Activated CD8-positive, alpha-beta memory T cell treated with anti-CD3 and anti-CD28 coated beads, Interleukin-2, amount 50 U/mL, for 24 hours (primary cell): ENCODE data around the gene PRKX.
"Not testable (repeated sequence)": the region's sequence is repeated elsewhere in the genome, so short reads cannot be mapped to it uniquely, and the experiment has no call there.

Source experiments
- DNase-seq: peaks from one replicate; pipeline ENCODE4 v3.0.0-alpha.2; 2020; ENCODE audit errors: extremely low read depth

PRKX gene

GRCh38 chrX:3653111-3653510 is 60.3 kb downstream of the PRKX start:
- no peak for DNase-seq

- DNase-seq = no peak
These were observed 62.2 kb downstream of the PRKX start for GRCh38 chrX:3651277-3651676.

DNA sequence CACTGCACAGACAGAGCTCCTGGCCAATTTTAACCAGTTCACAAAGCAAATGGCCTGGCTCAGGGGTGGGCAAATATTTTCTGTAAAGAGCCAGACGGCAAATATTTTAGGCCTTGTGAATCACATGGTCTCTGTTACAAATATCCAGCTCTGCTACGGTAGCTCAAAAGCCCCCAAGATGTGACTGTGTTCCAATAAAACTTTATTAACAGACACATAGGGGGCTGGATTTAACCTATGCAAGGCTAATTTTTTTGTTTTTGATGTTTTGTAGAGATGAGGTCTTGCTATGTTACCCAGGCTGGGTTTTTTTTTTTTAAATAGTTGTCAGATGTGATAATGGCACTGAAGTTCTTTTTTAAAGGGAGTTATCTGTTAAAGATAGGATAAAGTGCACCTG is 65.4 kb downstream of the PRKX start:
- DNase-seq = no peak

DNA sequence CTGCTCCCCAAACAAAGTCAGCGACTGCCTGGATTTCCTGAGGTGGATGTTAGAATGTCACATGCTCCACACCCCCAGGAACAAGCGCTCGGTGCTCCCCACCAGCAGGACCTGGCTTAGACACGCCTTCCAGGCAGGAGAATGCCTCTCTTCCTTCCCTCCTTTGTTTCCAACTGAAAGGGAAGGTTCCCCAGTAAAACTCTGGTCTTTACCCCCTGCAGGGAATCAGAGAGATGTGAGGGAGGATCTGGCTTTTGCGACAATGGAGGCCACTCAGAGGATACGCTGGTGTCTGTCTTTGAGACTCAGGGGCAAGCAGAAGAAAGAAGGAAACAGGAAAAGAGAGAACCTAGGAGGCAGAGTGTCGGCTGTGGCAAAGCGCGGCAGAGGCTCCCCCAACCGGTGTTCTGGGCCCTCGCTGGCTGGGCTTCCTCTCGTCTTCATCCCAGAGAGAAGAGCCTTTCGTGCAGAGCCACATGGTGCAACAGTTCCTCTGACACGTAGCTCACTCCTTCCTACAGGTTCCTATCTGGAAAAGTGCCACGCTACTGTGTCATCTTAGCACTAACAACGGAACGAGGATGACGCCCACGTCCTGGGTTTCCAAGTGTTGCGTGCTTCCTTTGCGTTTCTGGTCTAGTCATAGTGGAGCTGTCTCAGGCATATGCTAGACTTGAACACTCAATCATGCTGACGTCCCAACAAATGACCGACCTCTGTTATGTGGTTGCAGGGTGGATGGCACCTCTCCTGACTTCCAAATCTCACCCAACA is 73.4 kb downstream of the PRKX start:
- not testable (repeated sequence) for DNase-seq

DNA sequence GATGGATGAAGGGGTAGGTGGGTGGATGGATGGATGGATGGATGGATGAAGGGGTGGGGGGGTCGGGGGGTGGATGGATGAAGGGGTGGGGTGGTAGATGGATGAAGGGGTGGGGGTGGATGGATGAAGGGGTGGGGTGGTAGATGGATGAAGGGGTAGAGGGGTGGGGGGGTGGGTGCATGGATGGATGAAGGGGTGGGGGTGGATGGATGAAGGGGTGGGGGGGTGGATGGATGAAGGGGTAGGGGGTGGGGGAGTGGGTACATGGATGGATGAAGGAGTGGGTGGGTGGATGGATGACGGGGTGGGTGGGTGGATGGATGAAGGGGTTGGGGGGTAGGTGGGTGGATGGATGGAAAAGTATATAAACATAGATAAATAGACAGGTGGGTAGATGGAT is 74.2 kb downstream of the PRKX start:
- DNase-seq = no peak

- no peak for DNase-seq
These were observed 75.1 kb downstream of the PRKX start for GRCh38 chrX:3638280-3638873.

DNA sequence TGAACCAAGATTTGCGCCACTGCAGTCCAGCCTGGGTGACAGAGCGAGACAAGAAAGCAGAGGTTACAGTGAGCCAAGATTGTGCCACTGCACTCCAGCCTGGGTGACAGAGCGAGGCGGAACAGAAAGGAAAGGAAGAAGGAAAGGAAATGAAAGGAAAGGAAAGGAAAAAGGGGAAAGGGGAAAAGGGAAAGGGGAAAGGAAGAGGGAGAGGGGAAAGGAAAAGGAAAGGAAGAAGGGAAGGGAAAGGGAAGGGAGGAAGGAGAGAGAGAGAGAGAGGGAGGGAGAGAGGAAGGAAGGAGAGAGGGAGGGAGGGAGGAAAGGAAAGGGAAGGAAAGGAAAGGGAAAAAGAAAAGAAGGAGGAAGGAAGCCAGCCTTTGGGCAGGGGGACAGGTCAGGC is 76.6 kb downstream of the PRKX start:
- no peak for DNase-seq

DNA sequence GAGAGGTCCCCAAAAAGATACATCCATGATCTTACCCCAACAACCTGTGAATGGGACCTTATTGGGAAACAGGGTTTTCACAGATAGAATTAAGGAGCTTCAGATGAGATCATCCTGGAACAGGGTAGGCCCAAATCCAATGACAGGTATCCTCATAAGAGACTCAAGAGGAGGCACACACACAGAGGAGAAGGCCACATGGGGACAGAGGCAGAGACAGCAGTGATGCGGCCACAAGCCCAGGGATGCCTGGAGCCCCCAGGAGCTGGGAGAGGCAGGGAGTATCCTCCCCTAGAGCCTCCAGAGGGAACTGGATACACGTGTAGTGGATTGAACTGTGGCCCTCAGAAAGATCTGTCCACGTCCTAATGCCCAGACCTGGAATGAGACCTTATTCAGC is 82.3 kb downstream of the PRKX start:
- no peak for DNase-seq

DNA sequence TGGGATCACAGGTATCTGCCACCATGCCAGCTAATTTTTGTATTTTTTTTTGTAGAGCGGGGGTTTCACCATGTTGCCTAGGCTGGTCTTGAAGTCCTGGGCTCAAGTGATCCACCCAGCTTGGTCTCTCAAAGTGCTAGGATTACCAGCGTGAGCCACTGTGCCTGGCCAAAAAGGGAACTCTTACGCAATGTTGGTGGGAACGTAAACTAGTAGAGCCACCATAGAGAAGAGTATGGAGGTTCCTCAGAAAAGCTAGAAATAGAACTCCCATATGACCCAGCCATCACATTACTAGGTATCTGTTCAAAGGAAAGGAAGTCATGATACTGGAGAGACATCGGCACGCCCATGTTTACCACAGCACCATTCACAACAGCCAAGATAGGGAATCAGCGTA is 85.9 kb downstream of the PRKX start:
- DNase-seq = no peak

DNA sequence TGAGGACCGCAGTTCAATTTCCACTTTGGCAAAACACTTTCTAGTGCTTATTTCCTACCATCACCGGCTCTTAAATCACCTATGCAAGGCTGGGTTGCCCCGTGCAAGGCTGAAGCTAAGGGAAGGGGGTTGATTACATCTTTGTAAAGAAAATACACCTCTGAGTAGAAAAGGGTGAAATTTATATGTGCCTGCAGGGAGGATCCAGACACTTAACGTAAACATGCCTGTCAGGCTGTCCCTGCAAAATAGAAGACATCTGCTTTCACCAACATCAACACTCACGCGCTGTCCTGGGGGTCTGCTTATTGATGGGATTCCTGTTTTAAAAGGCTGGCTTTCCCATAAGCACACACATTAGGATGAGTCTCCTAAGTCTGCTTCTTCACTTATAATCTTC is 92.0 kb downstream of the PRKX start:
- DNase-seq = no peak

DNA sequence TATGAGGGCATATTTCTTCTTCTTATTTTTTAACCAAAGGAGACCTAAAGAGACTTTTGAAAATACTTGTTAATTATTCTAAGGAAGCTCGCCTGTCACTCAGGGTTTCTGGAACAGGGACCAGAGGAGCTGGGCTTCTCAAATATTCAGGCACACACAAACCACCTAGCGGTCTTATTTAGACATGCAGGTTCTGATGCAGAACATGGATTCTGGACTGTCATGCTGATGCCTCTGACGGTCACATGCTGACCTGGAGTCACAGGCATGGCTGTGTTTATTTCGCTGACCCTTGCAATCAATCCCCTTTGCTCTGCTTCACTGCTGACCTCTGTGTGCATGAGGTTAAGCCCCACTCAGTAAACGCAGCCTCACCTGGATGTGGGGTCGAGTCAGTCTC is 101.7 kb downstream of the PRKX start:
- not testable (repeated sequence) for DNase-seq

DNA sequence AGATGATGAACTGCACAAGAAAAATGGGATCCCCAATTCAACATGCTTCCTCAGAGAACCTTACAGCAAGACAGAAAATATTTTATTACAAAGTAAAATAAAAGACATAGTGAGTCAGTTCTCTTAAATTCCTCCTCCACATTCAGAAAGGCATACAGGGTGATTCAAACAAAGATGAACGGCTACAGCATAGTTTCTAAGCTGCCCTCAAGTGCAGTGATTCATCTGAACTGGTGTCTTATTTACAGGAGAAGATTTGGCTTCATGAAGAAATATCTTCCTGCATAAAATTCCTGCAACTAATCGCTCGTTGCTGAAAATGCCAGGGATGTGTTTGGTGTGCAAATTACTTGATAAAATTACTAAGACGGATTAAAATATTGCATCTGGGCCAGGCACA is 103.6 kb downstream of the PRKX start:
- no peak for DNase-seq

- DNase-seq = no peak
These were observed 110.3 kb downstream of the PRKX start for GRCh38 chrX:3603026-3603661.

DNA sequence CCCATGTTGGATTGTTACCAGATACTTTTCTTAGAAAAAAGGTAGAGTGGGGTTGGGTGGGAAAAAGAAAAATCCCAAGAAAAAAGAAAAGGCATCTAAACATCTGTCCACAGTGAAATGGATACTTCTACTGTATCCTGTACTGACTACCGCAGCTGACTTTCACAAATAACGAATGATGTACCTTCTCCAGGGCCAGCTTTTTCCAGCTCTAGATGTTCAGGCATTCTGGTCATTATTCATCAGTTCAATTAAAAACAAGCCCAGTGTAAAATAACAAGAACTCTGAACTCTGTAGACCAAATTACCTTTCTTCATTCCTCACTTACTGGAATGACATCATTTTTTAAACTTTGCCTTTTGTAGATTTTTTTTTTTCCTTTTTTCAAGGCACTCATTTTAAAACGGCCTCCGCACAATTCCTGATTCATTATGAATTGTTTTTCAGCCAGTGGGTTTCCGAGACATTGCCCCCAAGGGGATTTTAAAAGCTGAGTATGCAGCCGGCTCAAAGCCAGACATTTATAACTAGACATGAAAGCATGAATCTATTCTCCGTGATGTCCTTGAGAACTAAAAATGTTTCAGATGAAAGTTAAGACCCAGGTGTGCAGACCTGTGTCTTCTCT is 113.5 kb downstream of the PRKX start:
- no peak for DNase-seq

- no peak for DNase-seq
These were observed 114.7 kb downstream of the PRKX start for GRCh38 chrX:3598709-3599108.

DNA sequence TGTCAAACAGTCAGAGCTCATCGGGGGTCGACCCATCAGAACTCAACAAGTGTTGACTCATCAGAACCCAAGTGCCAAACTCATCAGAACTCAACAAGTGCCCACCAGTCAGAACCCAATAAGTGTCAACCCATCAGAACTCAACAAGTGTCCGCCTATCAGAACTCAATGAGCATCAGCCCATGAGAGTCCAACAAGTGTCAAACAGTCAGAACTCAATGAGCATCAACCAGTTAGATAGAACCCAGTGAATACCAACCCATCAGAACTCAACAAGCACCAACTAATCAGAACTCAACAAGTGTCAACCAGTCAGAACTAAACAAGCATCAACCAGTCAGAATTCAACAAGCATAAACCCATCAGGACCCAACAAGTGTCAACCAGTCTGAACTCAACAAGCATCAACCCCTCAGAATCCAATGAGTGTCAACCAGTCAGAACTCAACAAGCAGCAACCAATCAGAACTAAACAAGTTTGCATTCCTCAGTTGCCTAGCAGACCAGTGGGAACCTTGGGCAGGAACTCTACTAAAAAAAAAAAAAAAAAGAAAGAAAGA is 115.3 kb downstream of the PRKX start:
- DNase-seq = no peak

DNA sequence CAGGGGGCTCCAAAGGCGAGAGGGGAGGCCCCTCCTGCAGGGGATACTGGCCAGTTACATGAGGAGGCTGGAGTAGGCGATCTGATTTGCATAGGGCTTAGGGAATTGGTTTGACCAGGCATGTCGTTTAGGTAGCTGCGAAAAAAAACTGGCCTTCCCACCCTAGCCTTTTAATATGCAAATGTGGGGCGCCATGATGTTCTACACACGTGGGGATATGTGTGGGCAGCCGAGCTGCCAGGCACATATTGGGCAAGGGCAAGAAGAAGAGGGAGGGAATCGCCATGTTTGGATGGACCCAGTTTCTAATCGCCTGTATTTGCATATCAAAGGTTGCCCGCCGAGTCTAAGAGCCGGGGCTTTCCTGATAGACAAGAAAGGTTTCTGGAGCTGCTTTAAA is 121.3 kb downstream of the PRKX start:
- DNase-seq = no peak

DNA sequence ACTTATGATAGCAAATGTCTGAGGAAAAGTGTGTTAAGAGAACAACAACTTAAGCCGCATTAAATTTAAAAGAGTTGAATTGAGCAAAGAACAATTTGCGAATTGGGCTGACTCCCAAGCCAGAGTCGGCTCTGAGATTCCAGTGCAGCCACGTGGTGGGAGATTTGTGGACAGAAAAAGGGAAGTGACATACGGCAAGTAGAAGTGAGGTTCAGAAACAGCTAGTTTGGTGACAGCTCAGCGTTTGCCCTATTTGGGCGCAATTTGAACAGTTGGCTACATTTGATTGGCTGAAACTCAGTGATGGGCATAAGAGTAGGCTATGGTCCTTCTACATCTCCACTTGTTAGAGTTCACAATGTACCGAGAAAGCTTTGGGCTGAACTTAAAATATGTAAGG is 124.0 kb downstream of the PRKX start:
- DNase-seq = no peak

- DNase-seq = no peak
These were observed 127.7 kb downstream of the PRKX start for GRCh38 chrX:3585719-3586118.

GRCh38 chrX:3584415-3584996 is 128.9 kb downstream of the PRKX start:
- no peak for DNase-seq

DNA sequence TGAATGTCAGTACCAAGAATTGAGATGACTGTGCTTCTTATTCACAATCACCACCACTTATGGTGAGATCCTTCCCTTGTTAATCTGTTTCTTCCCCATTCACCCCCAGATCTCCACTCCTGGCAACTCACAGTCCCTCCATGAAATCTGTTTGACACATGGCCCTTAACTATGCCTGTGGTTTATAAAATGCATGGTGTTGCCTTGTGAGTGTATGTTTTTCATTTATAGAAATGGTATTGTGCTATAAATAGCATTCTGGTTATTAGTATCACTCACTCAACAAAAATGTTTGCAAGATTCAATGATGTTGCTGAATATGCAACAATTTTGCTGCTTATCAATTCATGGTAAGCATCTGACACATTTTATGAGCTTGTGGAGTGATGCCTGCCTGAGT is 131.0 kb downstream of the PRKX start:
- DNase-seq = no peak

DNA sequence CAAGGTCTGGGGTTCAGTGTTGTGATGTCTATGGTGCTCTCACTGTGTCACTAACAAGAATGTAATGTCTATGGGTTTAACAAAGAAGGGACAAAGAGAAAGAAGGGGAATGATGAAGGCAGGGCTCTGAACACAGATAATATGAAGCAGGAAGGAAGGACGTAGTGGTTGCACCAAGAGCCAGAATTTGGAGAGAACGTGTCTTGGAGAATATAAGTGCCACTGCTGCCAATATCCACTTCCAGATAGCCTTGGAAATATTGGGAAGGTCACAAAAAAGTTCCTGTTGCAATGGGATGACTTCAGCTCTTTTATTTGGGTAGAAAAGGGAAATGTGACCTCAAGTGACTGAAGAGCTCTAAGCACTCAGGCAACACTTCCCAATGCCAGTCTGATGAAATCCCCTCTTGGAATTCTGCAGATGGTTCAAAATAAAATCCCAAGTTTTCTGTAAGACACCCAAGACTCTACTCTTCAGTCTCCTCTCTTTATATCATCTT is 131.8 kb downstream of the PRKX start:
- no peak for DNase-seq
